GM12878 (cell line): ENCODE measurements around the gene NOL8. TPM values are rescaled to one million over a fixed set of nuclear protein-coding genes. Genes with fewer than 3 reads are reported as not detected.

ENCODE experiments used
- CEBPB ChIP-seq, 2 experiments: fragments of 150-350 bp in 1 of 2; IDR thresholded peaks; 2 replicates each; pipeline ENCODE4 v1.6.1; 2012 to 2014; ENCODE audit warnings: low read depth in 2 of 2, low read length in 2 of 2, borderline replicate concordance in 1 of 2, inconsistent platforms in 1 of 2
- E4F1 ChIP-seq: fragments of 450-650 bp; IDR thresholded peaks from 2 replicates; pipeline ENCODE4 v1.6.1; 2018; ENCODE audit warnings: borderline replicate concordance, mild to moderate bottlenecking; ENCODE audit not compliant: partially characterized antibody
- IRF5 ChIP-seq: fragments of 450-650 bp; IDR thresholded peaks from 2 replicates; pipeline ENCODE4 v1.6.1; 2017; ENCODE audit warnings: borderline replicate concordance
- ZBTB4 ChIP-seq: fragments of 450-650 bp; formaldehyde crosslinking; IDR thresholded peaks from 2 replicates; pipeline ENCODE4 v1.4.0; 2022; ENCODE audit warnings: mild to moderate bottlenecking, moderate library complexity
- polyA plus RNA-seq, 11 experiments: library from polyadenylated mRNA; depleted of rRNA in 4 of 11; unstranded in 6 of 11; stranded (reverse) in 5 of 11; fragments of >200 nt; fragmentation: Nextera tagmentation in 4 of 11; fragmentation: Illumina TruSeq in 1 of 11; extraction: Ambion mirVana in 4 of 11; extraction: Trizol in 1 of 11; gene quantifications; 1 replicate in 1 of 11; 2 replicates in 10 of 11; pipeline versions ENCODE4 v1.2.1 to v1.2.3, GENCODE V29; 2011 to 2016; ENCODE audit warnings: inconsistent platforms in 2 of 11, missing spikeins in 2 of 11, low read depth in 1 of 11
- total RNA-seq, 4 experiments: library from RNA; depleted of rRNA in 3 of 4; stranded (reverse); fragments of >200 nt in 3 of 4; fragmentation: Illumina TruSeq in 1 of 4; extraction: Trizol in 1 of 4; gene quantifications; 2 replicates each; pipeline versions ENCODE4 v1.2.1 to v1.2.3, GENCODE V29; 2013 to 2021

Gene NOL8
- total and polyA plus RNA-seq, 10 of the 15 experiments (the other 5 are each of a cell fraction or from before 2014, with no cell fraction given) = 33.6 to 58.6 (median 49.2) TPM

- TF ChIP-seq ZBTB4 (CRISPR knock-in tag) = no peak
- no peak for TF ChIP-seq CEBPB (IDR thresholded peaks at IDR 0.05; ENCODE audit: borderline replicate concordance in 1 of 2, low read depth in 2 of 2, low read length in 2 of 2)
- no peak for TF ChIP-seq IRF5
- peak; percentile 93 for TF ChIP-seq E4F1
These were observed at the start of gene NOL8, which contains the start of gene CENPP (continued) for GRCh38 chr9:92325269-92325990.
